Fibroblast of pulmonary artery (primary cell): ENCODE measurements around the gene IGFBP4.

Source experiments
- DNase-seq: peaks from one replicate; pipeline ENCODE4 v3.0.0-alpha.2; 2010; ENCODE audit warnings: low read depth
- H3K4me3 ChIP-seq: replicated peaks from 2 replicates; pipeline ENCODE4 v1.5.1; 2011; ENCODE audit warnings: low read depth, mild to moderate bottlenecking, control low read depth, low read length, moderate library complexity
- CTCF ChIP-seq: IDR thresholded peaks from 2 replicates; pipeline ENCODE4 v1.5.1; 2011; ENCODE audit warnings: mild to moderate bottlenecking, control low read depth, low read length, inconsistent platforms; ENCODE audit errors: missing control alignments

The IGFBP4 gene

GRCh38 chr17:40442392-40443195, 656 bp upstream of the IGFBP4 start:
- TF ChIP-seq CTCF, result no peak
- DNase-seq, result peak; percentile 46
- H3K4me3 ChIP-seq, result peak overlapping the region; percentile 99

GRCh38 chr17:40443988-40444899, 994 bp downstream of the IGFBP4 start:
- peak; percentile 32 for DNase-seq
- no peak for TF ChIP-seq CTCF
- peak overlapping the region; percentile 99 for H3K4me3 ChIP-seq

GRCh38 chr17:40445751-40446468, 2.7 kb downstream of the IGFBP4 start:
- DNase-seq, result peak; percentile 39
- peak; percentile 22 for TF ChIP-seq CTCF
- peak overlapping the region; percentile 99 for H3K4me3 ChIP-seq

- peak overlapping the region; percentile 99 for H3K4me3 ChIP-seq
- DNase-seq, result peak; percentile 35
- no peak for TF ChIP-seq CTCF
Observed at GRCh38 chr17:40447148-40447644, 3.9 kb downstream of the IGFBP4 start.

- DNase-seq, result peak; percentile 4
- TF ChIP-seq CTCF, result no peak
- peak overlapping the region; percentile 99 for H3K4me3 ChIP-seq
Observed at GRCh38 chr17:40447806-40448205, 4.6 kb downstream of the IGFBP4 start.

GRCh38 chr17:40448213-40448638, 5.0 kb downstream of the IGFBP4 start:
- peak; percentile 45 for DNase-seq
- H3K4me3 ChIP-seq, result peak overlapping the region; percentile 99
- no peak for TF ChIP-seq CTCF
